Femur (tissue), 1 donor: ENCODE results near the gene ACYP1.
A peak's percentile ranks its signal among the peaks of the same experiment; 100 is the strongest.

Source experiments
- DNase-seq: peaks from one replicate; pipeline ENCODE4 v3.0.0-alpha.2; 2017

ACYP1 gene

GRCh38 chr14:75030147-75030546, 33.7 kb downstream of the ACYP1 start:
- DNase-seq: no peak

- DNase-seq: no peak
Measured at GRCh38 chr14:75025876-75026275, 37.9 kb downstream of the ACYP1 start.

- no peak for DNase-seq
Measured at GRCh38 chr14:75025082-75025481, 38.7 kb downstream of the ACYP1 start.

- DNase-seq: no peak
Measured at GRCh38 chr14:75023108-75023507, 40.7 kb downstream of the ACYP1 start.

GRCh38 chr14:75022655-75023054, 41.2 kb downstream of the ACYP1 start:
- DNase-seq: no peak

GRCh38 chr14:75018694-75019093, 45.1 kb downstream of the ACYP1 start:
- DNase-seq: no peak

- no peak for DNase-seq
Measured at GRCh38 chr14:75016815-75017214, 47.0 kb downstream of the ACYP1 start.

GRCh38 chr14:75015496-75015895, 48.3 kb downstream of the ACYP1 start:
- DNase-seq: no peak

- no peak for DNase-seq
Measured at GRCh38 chr14:75013290-75013689, 50.5 kb downstream of the ACYP1 start.

GRCh38 chr14:75011356-75011994, 52.3 kb downstream of the ACYP1 start:
- DNase-seq: peak; percentile 33

- no peak for DNase-seq
Measured at GRCh38 chr14:75010472-75011093, 53.2 kb downstream of the ACYP1 start.

GRCh38 chr14:75009176-75009575, 54.6 kb downstream of the ACYP1 start:
- DNase-seq: no peak

GRCh38 chr14:75005357-75005756, 58.5 kb downstream of the ACYP1 start:
- DNase-seq: no peak

GRCh38 chr14:75003250-75004027, 60.4 kb downstream of the ACYP1 start:
- DNase-seq: no peak
